ENCODE data around the gene SAP25.
A peak's percentile ranks its signal among the peaks of the same experiment; 100 is the strongest.

Gene SAP25

DNA sequence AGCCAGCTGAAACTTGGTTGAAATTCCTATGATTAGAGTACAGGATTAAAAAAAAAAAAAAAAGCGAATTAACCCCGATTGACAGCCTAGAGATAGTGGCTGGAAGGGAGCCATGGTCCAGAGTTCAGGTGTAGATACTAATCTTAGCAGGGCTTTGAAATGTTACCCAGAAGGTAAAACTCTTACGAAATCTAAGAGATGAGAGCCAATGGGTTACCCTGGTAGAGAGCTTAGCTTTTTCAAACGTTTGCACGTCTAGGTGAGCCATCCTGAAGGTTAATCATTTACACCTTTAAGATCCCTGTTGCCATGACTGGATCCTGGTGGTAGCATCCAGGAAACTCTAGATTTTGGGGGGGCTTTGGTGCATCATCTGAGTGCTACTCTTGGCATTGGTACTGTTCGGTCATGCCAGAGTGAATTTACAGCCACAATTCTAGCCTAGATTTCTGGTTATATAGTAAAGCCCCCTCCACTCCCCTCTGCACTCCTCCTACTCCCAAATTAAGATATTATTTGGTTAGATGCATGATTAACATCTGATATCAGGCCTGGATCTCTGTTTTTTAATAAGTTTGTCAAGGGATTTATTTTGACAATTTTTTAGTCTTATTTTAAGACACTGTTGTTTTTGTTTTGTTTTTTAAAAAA lies 33.5 kb downstream of the SAP25 start:
- Histone ChIP-seq H2AFZ (ENCODE audit: low read length) (no peak overlapping the region), H4K20me1 (ENCODE audit: insufficient read depth, low read length) (no peaks in the 10 kb centered on the region; the same call in 1 of the 2 replicates), H3K79me2 (ENCODE audit: insufficient read depth, low read length) (no peaks in the 10 kb centered on the region), H3K27me3 (ENCODE audit: insufficient read depth, low read length) (peaks cover 5% of the 10 kb centered on the region; the same call in 1 of the 2 replicates), H3K9me3 (ENCODE audit: low read length) (no peaks in the 10 kb centered on the region), H3K9ac (ENCODE audit: low read length) (peak overlapping the region; percentile 60), H3K36me3 (ENCODE audit: insufficient read depth, low read length) (no peaks in the 10 kb centered on the region), H3K4me2 (ENCODE audit: low read length) (peak overlapping the region; percentile 77), H3K27ac (ENCODE audit: low read depth, low read length, poor library complexity, severe bottlenecking) (no peak overlapping the region), H3F3A (ENCODE audit: insufficient read depth, low read length) (no peaks in the 10 kb centered on the region), H3K9me2 (ENCODE audit: low read depth, low read length) (no peaks in the 10 kb centered on the region), H3K4me3 (ENCODE audit: low read depth, low read length, poor library complexity, severe bottlenecking) (peak overlapping the region; percentile 73), H3K4me1 (ENCODE audit: insufficient read depth, low read length, severe bottlenecking) (peaks cover 15% of the 10 kb centered on the region)
- TF ChIP-seq EZH2 (IDR thresholded peaks at IDR 0.05; ENCODE audit: borderline replicate concordance, low read length): no peak
- TF ChIP-seq, protein P1, sequence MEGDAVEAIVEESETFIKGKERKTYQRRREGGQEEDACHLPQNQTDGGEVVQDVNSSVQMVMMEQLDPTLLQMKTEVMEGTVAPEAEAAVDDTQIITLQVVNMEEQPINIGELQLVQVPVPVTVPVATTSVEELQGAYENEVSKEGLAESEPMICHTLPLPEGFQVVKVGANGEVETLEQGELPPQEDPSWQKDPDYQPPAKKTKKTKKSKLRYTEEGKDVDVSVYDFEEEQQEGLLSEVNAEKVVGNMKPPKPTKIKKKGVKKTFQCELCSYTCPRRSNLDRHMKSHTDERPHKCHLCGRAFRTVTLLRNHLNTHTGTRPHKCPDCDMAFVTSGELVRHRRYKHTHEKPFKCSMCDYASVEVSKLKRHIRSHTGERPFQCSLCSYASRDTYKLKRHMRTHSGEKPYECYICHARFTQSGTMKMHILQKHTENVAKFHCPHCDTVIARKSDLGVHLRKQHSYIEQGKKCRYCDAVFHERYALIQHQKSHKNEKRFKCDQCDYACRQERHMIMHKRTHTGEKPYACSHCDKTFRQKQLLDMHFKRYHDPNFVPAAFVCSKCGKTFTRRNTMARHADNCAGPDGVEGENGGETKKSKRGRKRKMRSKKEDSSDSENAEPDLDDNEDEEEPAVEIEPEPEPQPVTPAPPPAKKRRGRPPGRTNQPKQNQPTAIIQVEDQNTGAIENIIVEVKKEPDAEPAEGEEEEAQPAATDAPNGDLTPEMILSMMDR (IDR thresholded peaks at IDR 0.05; ENCODE audit: low read length): no peak

DNA sequence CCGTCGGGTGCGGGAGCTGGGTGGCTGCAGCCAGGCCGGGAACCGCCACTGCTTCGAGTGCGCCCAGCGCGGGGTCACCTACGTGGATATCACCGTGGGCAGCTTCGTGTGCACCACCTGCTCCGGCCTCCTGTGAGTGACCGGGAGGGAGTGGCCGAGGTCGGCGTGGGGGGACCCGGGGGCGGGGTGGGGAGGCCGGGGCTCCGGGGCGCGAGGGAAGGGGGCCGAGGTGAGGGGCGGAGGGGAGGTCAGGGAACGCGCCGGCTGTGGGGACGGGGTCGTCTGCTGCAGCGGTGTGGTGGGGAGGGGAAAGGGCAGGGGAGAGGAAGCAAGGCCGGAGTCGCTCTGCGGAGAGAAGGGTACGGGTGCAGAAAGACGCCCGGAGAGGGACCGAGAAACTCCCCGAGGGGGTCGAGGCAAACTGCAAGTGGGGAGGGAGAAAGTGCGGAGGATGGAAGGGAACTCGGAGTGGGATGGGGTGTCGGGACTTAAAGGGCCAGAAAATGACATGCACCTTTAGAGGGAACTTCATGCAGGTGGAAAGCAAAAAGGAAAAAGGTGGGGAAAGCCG lies 34.2 kb downstream of the SAP25 start:
- H3K27ac ChIP-seq (ENCODE audit: low read depth, low read length, poor library complexity, severe bottlenecking): no peak overlapping the region
- H3K27me3 ChIP-seq (ENCODE audit: insufficient read depth, low read length): peaks cover 5% of the 10 kb centered on the region; the same call in 1 of the 2 replicates
- H3K36me3 ChIP-seq (ENCODE audit: insufficient read depth, low read length): no peaks in the 10 kb centered on the region
- H3F3A ChIP-seq (ENCODE audit: insufficient read depth, low read length): no peaks in the 10 kb centered on the region
- no peaks in the 10 kb centered on the region; the same call in 1 of the 2 replicates for H4K20me1 ChIP-seq (ENCODE audit: insufficient read depth, low read length)
- no peaks in the 10 kb centered on the region for H3K9me2 ChIP-seq (ENCODE audit: low read depth, low read length)
- H3K9ac ChIP-seq (ENCODE audit: low read length): peak overlapping the region; percentile 60
- H3K4me2 ChIP-seq (ENCODE audit: low read length): peak overlapping the region; percentile 77
- H3K79me2 ChIP-seq (ENCODE audit: insufficient read depth, low read length): no peaks in the 10 kb centered on the region
- no peak for TF ChIP-seq EZH2 (IDR thresholded peaks at IDR 0.05; ENCODE audit: borderline replicate concordance, low read length)
- TF ChIP-seq, protein P1 (IDR thresholded peaks at IDR 0.05; ENCODE audit: low read length): no peak
- no peaks in the 10 kb centered on the region for H3K9me3 ChIP-seq (ENCODE audit: low read length)
- peak overlapping the region; percentile 73 for H3K4me3 ChIP-seq (ENCODE audit: low read depth, low read length, poor library complexity, severe bottlenecking)
- H2AFZ ChIP-seq (ENCODE audit: low read length): no peak overlapping the region
- peaks cover 15% of the 10 kb centered on the region for H3K4me1 ChIP-seq (ENCODE audit: insufficient read depth, low read length, severe bottlenecking)

DNA sequence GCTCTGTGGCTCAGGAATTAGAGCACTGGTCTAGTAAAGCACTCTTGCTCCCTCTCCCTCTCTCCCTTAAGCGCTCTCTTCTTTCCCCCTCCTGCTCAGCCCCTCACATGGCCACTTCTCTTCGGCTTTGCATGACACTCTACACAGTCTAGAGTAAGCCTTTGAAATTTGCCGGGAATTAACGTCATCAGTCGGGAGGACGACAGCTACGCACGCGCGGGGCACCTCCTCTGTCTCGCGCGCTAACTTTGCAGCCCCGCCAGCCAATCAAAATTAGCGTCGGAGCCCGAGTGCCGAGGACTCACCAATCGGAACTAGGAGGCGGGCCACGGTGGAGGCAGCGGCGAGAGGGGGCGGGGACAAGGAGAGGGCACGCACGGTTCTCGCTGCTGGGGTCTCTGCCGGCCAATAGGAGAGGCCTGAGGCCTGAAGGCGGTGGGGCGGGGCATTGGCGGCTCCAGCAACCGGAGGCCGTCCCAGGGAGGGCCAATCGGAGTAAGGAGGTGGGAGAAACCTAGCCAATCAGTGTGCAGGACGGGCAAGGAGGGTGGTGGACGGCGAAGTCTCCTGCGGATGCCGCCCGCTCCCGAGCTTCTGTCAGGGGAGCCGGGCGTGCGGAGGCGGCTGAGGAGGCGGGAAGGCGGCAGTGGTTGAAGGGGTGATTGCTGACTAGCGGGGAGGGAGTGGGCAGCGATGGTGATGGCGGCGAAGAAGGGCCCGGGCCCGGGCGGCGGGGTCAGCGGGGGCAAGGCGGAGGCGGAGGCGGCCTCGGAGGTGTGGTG lies 34.9 kb downstream of the SAP25 start, which contains the start of gene AGFG2:
Gene AGFG2 (plus strand): TSS at position 550 of the 782 bp plus-strand sequence. CDS start 144 bp downstream, at position 694.
- peak within 1 kb of the TSS; percentile 60 for H3K9ac ChIP-seq (ENCODE audit: low read length)
- no peak within 1 kb of the TSS for H3K27ac ChIP-seq (ENCODE audit: low read depth, low read length, poor library complexity, severe bottlenecking)

More for the DNA sequence above, 34.9 kb downstream of the SAP25 start, which contains the start of gene AGFG2:
- H3K27me3 ChIP-seq (ENCODE audit: insufficient read depth, low read length): peaks cover 5% of the 10 kb centered on the region; the same call in 1 of the 2 replicates
- no peaks in the 10 kb centered on the region for H3F3A ChIP-seq (ENCODE audit: insufficient read depth, low read length)
- TF ChIP-seq EZH2 (IDR thresholded peaks at IDR 0.05; ENCODE audit: borderline replicate concordance, low read length): no peak
- TF ChIP-seq, protein P1 (IDR thresholded peaks at IDR 0.05; ENCODE audit: low read length): no peak
- H4K20me1 ChIP-seq (ENCODE audit: insufficient read depth, low read length): no peaks in the 10 kb centered on the region; the same call in 1 of the 2 replicates
- peak within 1 kb of the TSS; percentile 98 for H2AFZ ChIP-seq (ENCODE audit: low read length)
- H3K36me3 ChIP-seq (ENCODE audit: insufficient read depth, low read length): no peaks in the 10 kb centered on the region
- H3K79me2 ChIP-seq (ENCODE audit: insufficient read depth, low read length): no peaks in the 10 kb centered on the region
- peak within 1 kb of the TSS; percentile 93 for H3K4me2 ChIP-seq (ENCODE audit: low read length)
- peaks cover 15% of the 10 kb centered on the region for H3K4me1 ChIP-seq (ENCODE audit: insufficient read depth, low read length, severe bottlenecking)
- H3K9me3 ChIP-seq (ENCODE audit: low read length): no peaks in the 10 kb centered on the region
- no peaks in the 10 kb centered on the region for H3K9me2 ChIP-seq (ENCODE audit: low read depth, low read length)
- H3K4me3 ChIP-seq (ENCODE audit: low read depth, low read length, poor library complexity, severe bottlenecking): peak within 1 kb of the TSS; percentile 73

Data from OCI-LY1 (cell line).